Mesendoderm (in vitro differentiated cells): ENCODE data around the gene POLDIP2. TPM values are rescaled to one million over a fixed set of nuclear protein-coding genes. Genes with fewer than 3 reads are reported as not detected.

Experiments used
- DNase-seq: peaks from one replicate; pipeline ENCODE4 v3.0.0; 2013
- H2AK5ac ChIP-seq: 2 replicates; pipeline ENCODE4 v1.6.1; 2013; ENCODE audit warnings: low read length, inconsistent platforms
- H2BK120ac ChIP-seq: 2 replicates; pipeline ENCODE4 v1.6.1; 2013; ENCODE audit warnings: low read depth, mild to moderate bottlenecking, low read length, moderate library complexity, mixed read lengths
- H2BK15ac ChIP-seq: replicated peaks from 2 replicates; pipeline ENCODE4 v1.6.1; 2013; ENCODE audit warnings: low read depth, mild to moderate bottlenecking, moderate library complexity
- H2BK5ac ChIP-seq: 2 replicates; pipeline ENCODE4 v1.6.1; 2013; ENCODE audit warnings: low read length, inconsistent platforms
- H3K18ac ChIP-seq: 2 replicates; pipeline ENCODE4 v1.6.1; 2013; ENCODE audit warnings: mild to moderate bottlenecking, low read length, mixed read lengths
- H3K23ac ChIP-seq: one replicate; pipeline ENCODE4 v1.6.1; 2013; ENCODE audit warnings: low read length
- H3K27ac ChIP-seq: 2 replicates; pipeline ENCODE4 v1.5.1; 2013; ENCODE audit warnings: low read depth, mild to moderate bottlenecking, inconsistent platforms, low read length, moderate library complexity
- H3K27me3 ChIP-seq: 2 replicates; pipeline ENCODE4 v1.6.1; 2013; ENCODE audit warnings: low read length, control low read depth, mild to moderate bottlenecking, inconsistent platforms; ENCODE audit not compliant: insufficient read depth, poor library complexity
- H3K36me3 ChIP-seq: 2 replicates; pipeline ENCODE4 v1.6.1; 2013; ENCODE audit warnings: low read length, inconsistent platforms; ENCODE audit not compliant: control insufficient read depth, insufficient read depth
- H3K4ac ChIP-seq: one replicate; pipeline ENCODE4 v1.6.1; 2013; ENCODE audit warnings: low read depth, mild to moderate bottlenecking, low read length, moderate library complexity
- H3K4me1 ChIP-seq: 2 replicates; pipeline ENCODE4 v1.6.1; 2013; ENCODE audit warnings: low read depth, low read length, inconsistent platforms; ENCODE audit not compliant: control insufficient read depth
- H3K4me2 ChIP-seq: 2 replicates; pipeline ENCODE4 v1.6.1; 2013; ENCODE audit warnings: low read length
- H3K4me3 ChIP-seq: 2 replicates; pipeline ENCODE4 v1.5.1; 2013; ENCODE audit warnings: mild to moderate bottlenecking, low read length
- H3K56ac ChIP-seq: one replicate; pipeline ENCODE4 v1.6.1; 2013; ENCODE audit warnings: low read length
- H3K79me1 ChIP-seq: 2 replicates; pipeline ENCODE4 v1.6.1; 2013; ENCODE audit warnings: low read length, inconsistent platforms
- H3K79me2 ChIP-seq: 2 replicates; pipeline ENCODE4 v1.6.1; 2013; ENCODE audit warnings: mild to moderate bottlenecking, low read length; ENCODE audit not compliant: control insufficient read depth, insufficient read depth
- H3K9ac ChIP-seq: 2 replicates; pipeline ENCODE4 v1.6.1; 2013; ENCODE audit warnings: low read length, inconsistent platforms
- H4K5ac ChIP-seq: one replicate; pipeline ENCODE4 v1.6.1; 2013; ENCODE audit warnings: low read length
- H4K8ac ChIP-seq: one replicate; pipeline ENCODE4 v1.6.1; 2013; ENCODE audit warnings: low read depth, mild to moderate bottlenecking, control low read depth, low read length, moderate library complexity
- WGBS: extraction: QIAGEN DNeasy Blood & Tissue Kit; methylation state at CpG from one replicate; pipeline ENCODE4 v1.1.7; 2013; ENCODE audit warnings: low lambda C conversion rate, missing lambda C conversion rate; ENCODE audit not compliant: insufficient coverage; ENCODE audit errors: extremely low coverage; 5-methylcytosine and 5-hydroxymethylcytosine counted together
- polyA plus RNA-seq, 2 experiments: library from polyadenylated mRNA; stranded (reverse); fragments of 200-250 nt; gene quantifications; one replicate each; pipeline ENCODE4 v1.2.3, GENCODE V29; 2013

The POLDIP2 gene, protein sequence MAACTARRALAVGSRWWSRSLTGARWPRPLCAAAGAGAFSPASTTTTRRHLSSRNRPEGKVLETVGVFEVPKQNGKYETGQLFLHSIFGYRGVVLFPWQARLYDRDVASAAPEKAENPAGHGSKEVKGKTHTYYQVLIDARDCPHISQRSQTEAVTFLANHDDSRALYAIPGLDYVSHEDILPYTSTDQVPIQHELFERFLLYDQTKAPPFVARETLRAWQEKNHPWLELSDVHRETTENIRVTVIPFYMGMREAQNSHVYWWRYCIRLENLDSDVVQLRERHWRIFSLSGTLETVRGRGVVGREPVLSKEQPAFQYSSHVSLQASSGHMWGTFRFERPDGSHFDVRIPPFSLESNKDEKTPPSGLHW
- 70.0 TPM for polyA plus RNA-seq (2013, experiment 1 of 2)
- 71.5 TPM for polyA plus RNA-seq (2013, experiment 2 of 2)

DNA sequence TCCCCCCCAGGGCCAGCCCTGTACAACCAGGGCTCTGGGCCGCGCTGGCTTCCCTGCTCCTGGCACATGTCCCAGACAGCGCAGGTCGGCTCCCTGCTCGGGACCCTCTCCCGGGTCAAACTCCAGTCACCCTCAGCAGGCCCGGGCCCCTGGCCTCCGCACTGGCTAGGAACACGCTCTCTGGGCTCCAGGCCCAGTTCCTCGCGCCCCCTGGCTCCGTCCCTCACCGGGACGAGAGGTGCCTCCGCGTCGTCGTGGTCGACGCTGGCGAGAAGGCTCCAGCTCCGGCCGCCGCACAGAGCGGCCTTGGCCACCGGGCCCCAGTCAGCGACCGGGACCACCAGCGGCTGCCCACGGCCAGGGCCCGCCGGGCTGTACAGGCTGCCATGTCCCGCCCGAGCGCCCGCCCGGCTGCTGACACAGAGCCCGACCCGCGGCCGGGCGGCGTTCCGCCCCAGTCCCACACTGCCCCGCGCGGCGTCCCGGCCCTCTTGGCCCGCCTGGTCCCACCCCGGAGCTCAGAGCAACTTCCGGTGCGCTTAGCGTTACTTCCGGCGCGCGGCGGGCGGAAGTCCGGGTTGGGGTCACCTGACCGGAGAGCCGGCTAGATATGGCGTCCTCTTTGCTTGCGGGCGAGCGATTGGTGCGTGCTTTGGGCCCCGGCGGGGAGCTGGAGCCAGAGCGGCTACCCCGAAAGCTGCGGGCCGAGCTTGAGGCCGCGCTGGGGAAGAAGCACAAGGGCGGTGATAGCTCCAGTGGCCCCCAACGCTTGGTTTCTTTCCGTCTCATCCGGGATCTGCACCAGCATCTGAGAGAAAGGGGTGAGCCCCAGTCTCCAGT, at the start of gene POLDIP2:
POLDIP2 (minus strand) TSS at position 467 of the 840 bp plus-strand sequence; CDS start at position 388, 79 bp downstream.
- peak within 1 kb of the TSS; percentile 70 for H4K8ac ChIP-seq
- peak within 1 kb of the TSS; percentile 93 for H3K9ac ChIP-seq
- peak; percentile 97 for DNase-seq
- peak within 1 kb of the TSS; percentile 85 for H3K4me3 ChIP-seq
- H2AK5ac ChIP-seq = no peak within 1 kb of the TSS
- no peaks in the 10 kb centered on the region for H3K27me3 ChIP-seq
- peak within 1 kb of the TSS; percentile 96 for H3K56ac ChIP-seq
- H3K36me3 ChIP-seq = peaks cover 12% of the 10 kb centered on the region
- no peak within 1 kb of the TSS for H2BK5ac ChIP-seq
- peak within 1 kb of the TSS; percentile 71 for H3K18ac ChIP-seq
- H3K4me2 ChIP-seq = peak within 1 kb of the TSS; percentile 76
- peaks cover 5% of the 10 kb centered on the region for H3K4me1 ChIP-seq
- peak within 1 kb of the TSS; percentile 84 for H3K4ac ChIP-seq
- no CpG with 5 or more reads among the region's 80 CpGs for WGBS
- H3K27ac ChIP-seq = no peak within 1 kb of the TSS
- H2BK15ac ChIP-seq = no peak within 1 kb of the TSS
- no peak within 1 kb of the TSS for H2BK120ac ChIP-seq
- H3K79me1 ChIP-seq = peaks cover 18% of the 10 kb centered on the region
- peaks cover 13% of the 10 kb centered on the region for H3K79me2 ChIP-seq
- no peak within 1 kb of the TSS for H3K23ac ChIP-seq
- peak within 1 kb of the TSS; percentile 84 for H4K5ac ChIP-seq

DNA sequence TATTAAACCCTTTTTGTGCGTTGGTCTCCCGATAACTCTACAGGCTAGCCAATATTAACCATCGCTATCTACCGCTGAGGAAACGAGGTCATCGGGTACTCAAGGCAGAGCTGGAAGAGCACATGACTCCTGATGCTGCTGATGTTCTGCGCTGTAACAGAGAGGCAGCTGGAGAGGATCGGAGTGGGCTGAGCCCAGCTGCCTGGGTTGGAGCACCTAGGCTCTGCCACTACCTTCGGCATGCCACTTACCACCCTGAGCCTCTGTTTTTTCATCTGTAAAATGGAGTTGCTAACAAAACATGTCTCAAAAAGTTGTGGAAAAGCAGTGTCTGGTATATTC, 49.1 kb upstream of the POLDIP2 start:
- H3K4ac ChIP-seq = peak overlapping the region; percentile 6
- no peak overlapping the region for H4K8ac ChIP-seq
- peak overlapping the region; percentile 6 for H3K4me3 ChIP-seq
- H3K56ac ChIP-seq = peak overlapping the region; percentile 91
- peak; percentile 73 for DNase-seq
- H3K4me1 ChIP-seq = peaks cover 21% of the 10 kb centered on the region
- peak overlapping the region; percentile 11 for H2AK5ac ChIP-seq
- peak overlapping the region; percentile 95 for H3K4me2 ChIP-seq
- H2BK5ac ChIP-seq = no peak overlapping the region
- peak overlapping the region; percentile 77 for H3K9ac ChIP-seq
- WGBS = no CpG with 5 or more reads among the region's 9 CpGs
- no peak overlapping the region for H2BK120ac ChIP-seq
- H3K18ac ChIP-seq = no peak overlapping the region
- H3K23ac ChIP-seq = peak overlapping the region; percentile 59
- H3K79me2 ChIP-seq = no peaks in the 10 kb centered on the region
- H4K5ac ChIP-seq = no peak overlapping the region
- H3K27me3 ChIP-seq = no peaks in the 10 kb centered on the region
- no peak overlapping the region for H2BK15ac ChIP-seq
- no peaks in the 10 kb centered on the region for H3K36me3 ChIP-seq
- H3K27ac ChIP-seq = no peak overlapping the region
- no peaks in the 10 kb centered on the region for H3K79me1 ChIP-seq

DNA sequence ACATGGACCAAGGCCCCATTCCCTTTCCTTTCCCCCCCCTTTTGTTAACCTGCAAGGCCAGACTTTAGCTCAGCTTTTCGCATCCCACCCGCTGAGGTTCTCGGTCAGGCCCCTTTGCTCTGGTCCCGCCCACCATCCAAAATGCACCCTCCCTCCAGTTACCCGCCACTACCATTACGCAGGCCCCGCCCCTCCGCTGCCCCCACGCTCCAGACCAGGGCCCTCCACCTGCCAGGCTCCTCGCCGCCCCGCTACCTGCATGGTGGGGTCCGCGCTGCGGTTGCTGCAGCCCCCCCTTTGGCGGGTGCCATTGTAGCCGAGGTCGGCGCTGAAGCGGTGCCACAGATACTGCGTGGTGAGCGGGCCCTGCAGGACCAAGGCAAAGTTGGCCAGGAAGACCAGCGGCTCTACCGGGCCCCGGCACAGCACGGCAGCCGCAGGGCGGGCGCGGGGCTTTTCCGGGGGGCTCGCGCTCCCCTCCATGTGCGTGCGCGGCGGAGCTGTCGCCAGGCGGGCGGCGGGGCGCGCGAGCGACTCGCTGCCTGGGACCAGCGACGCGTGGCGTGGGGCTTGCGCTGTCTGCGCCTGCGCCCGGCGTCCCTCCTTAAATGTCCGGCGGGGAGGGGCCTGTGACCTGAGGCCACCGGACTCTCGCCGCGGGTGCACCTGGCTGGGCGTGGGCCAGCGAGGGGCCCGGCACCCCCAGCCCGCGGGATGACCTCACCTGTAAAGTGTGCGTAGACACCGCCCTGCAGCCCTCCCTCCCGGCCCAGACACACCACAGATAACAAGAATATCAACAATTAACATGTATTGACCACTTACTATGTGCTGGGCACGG, 48.5 kb upstream of the POLDIP2 start, which contains the start of gene SLC46A1:
SLC46A1 (minus strand) TSS at position 581 of the 841 bp plus-strand sequence; CDS start at position 483, 98 bp downstream.
- H2BK120ac ChIP-seq = peak within 1 kb of the TSS; percentile 49
- no peaks in the 10 kb centered on the region for H3K27me3 ChIP-seq

DNA sequence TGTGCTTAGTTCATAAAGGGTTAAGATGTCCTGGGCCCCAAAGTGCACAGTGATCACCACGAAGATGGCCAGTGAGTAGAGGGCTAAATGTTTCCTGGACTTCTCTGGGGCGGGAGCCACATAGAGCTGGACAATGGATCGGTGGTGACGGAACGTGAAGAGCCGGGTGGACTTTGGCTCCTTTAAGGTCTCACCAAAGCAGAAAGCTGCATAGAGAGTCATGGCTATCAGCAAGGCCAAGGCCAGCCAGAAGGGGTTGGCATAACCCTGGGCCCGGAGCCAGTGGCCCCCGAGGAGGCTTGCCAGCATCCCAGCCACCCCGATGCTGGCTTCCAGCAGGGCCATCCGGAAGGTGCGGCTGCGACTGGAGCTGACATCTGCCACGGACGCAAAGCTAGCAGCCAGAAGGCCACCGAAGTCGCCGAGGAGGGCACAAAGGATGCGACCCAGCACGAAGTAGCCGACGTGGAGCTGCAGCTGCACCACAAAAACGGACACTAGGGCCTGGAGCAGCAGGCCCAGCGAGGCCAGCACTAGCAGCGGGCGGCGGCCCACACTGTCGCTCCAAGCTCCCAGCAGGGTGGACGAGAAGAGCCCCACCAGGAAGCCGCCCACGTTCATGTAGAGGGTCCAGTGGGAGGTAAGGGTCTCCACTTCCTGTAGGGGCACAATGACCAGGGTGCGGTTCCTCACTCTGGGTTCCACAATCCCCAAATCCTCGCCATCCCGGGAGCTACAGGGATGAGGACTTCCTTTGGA, 47.7 kb upstream of the POLDIP2 start:
- Histone ChIP-seq H2BK5ac (peak overlapping the region; percentile 18), H4K8ac (no peak overlapping the region), H2BK120ac (no peak overlapping the region), H4K5ac (peak overlapping the region; percentile 59), H2AK5ac (no peak overlapping the region), H3K4me2 (peak overlapping the region; percentile 52), H3K27me3 (no peaks in the 10 kb centered on the region), H3K36me3 (no peaks in the 10 kb centered on the region), H3K79me1 (no peaks in the 10 kb centered on the region), H3K23ac (no peak overlapping the region), H3K56ac (peak overlapping the region; percentile 75), H3K9ac (peak overlapping the region; percentile 64), H3K4me3 (no peak overlapping the region), H3K4ac (no peak overlapping the region), H3K79me2 (no peaks in the 10 kb centered on the region), H3K18ac (peak overlapping the region; percentile 24), H3K27ac (no peak overlapping the region), H3K4me1 (peaks cover 21% of the 10 kb centered on the region), H2BK15ac (no peak overlapping the region)
- no CpG with 5 or more reads among the region's 33 CpGs for WGBS
- no peak for DNase-seq

More for the DNA sequence above, 48.5 kb upstream of the POLDIP2 start, which contains the start of gene SLC46A1:
- H3K79me1 ChIP-seq = no peaks in the 10 kb centered on the region
- WGBS = no CpG with 5 or more reads among the region's 70 CpGs
- peak within 1 kb of the TSS; percentile 95 for H3K4me2 ChIP-seq
- DNase-seq = peak; percentile 78
- H2AK5ac ChIP-seq = peak within 1 kb of the TSS; percentile 11
- H3K18ac ChIP-seq = peak within 1 kb of the TSS; percentile 85
- H3K4ac ChIP-seq = peak within 1 kb of the TSS; percentile 29
- no peaks in the 10 kb centered on the region for H3K36me3 ChIP-seq
- H2BK5ac ChIP-seq = peak within 1 kb of the TSS; percentile 18
- H4K8ac ChIP-seq = no peak within 1 kb of the TSS
- peak within 1 kb of the TSS; percentile 59 for H4K5ac ChIP-seq
- H3K23ac ChIP-seq = peak within 1 kb of the TSS; percentile 59
- peak within 1 kb of the TSS; percentile 55 for H3K4me3 ChIP-seq
- no peaks in the 10 kb centered on the region for H3K79me2 ChIP-seq
- H2BK15ac ChIP-seq = no peak within 1 kb of the TSS
- peak within 1 kb of the TSS; percentile 91 for H3K56ac ChIP-seq
- H3K27ac ChIP-seq = peak within 1 kb of the TSS; percentile 85
- H3K4me1 ChIP-seq = peaks cover 21% of the 10 kb centered on the region
- peak within 1 kb of the TSS; percentile 77 for H3K9ac ChIP-seq

DNA sequence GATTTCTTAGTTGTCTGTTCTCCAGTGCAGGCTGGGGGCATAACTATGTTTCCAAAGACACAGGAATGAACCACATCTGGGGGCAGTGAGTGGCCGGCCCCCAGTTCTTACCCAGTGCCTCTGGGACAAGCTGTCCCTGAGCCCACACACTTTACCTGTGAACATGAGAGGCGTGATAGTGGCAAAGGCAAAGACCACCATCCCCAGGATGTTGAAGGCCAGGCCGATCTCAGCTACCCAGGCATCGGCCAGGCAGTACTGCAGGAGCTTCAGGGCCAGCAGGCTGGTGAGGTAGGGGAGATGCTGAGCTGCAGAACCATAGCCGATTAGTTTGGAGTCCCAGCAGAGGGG, 47.1 kb upstream of the POLDIP2 start:
- Histone ChIP-seq H3K79me1 (no peaks in the 10 kb centered on the region), H3K9ac (no peak overlapping the region), H2BK5ac (no peak overlapping the region), H3K36me3 (no peaks in the 10 kb centered on the region), H3K4me1 (peaks cover 21% of the 10 kb centered on the region), H3K27me3 (no peaks in the 10 kb centered on the region), H3K56ac (no peak overlapping the region), H2BK120ac (no peak overlapping the region), H3K4me2 (no peak overlapping the region), H2AK5ac (peak overlapping the region; percentile 67), H4K5ac (no peak overlapping the region), H3K18ac (no peak overlapping the region), H3K27ac (no peak overlapping the region), H2BK15ac (no peak overlapping the region), H3K23ac (no peak overlapping the region), H3K4ac (no peak overlapping the region), H3K4me3 (no peak overlapping the region), H3K79me2 (no peaks in the 10 kb centered on the region), H4K8ac (no peak overlapping the region)
- no peak for DNase-seq
- WGBS = no CpG with 5 or more reads among the region's 5 CpGs
